K562 (cell line): Measurements from ENCODE around the gene DRC1. TPM values are rescaled to one million over a fixed set of nuclear protein-coding genes. Genes with fewer than 3 reads are reported as not detected.

ENCODE experiments used
- ATAC-seq: fragments of 200-7000 bp; cut with Tn5 transposase; 3 replicates; pipeline ENCODE4 v1.9.1; 2020; ENCODE audit warnings: moderate library complexity
- BruUV-seq: library from RNA; stranded (reverse); fragments of 400-500 nt; replicated peaks from 2 replicates; lab custom pipeline; 2021; lab: Mats Ljungman, UMichigan
- CTCF ChIA-PET: fragments of 300-600 bp; formaldehyde crosslinking; extraction: SDS; loops from one replicate; lab custom pipeline; 2021; ENCODE audit warnings: low intra/inter-chr PET ratio; lab: Yijun Ruan, JAX
- POLR2A ChIA-PET: fragments of 300-600, 350-650 bp; sonication (Branson Sonifier 250); formaldehyde crosslinking; extraction: SDS; loops from one replicate; lab custom pipeline; 2021; ENCODE audit warnings: antibody characterized with exemption, inconsistent platforms; lab: Yijun Ruan, JAX
- DNase-seq, 4 experiments: peaks; one replicate each; pipeline versions ENCODE4 v3.0.0 to v3.0.0-alpha.2; 2011 to 2018; ENCODE audit warnings: low spot score in 3 of 4, mixed read lengths in 3 of 4; ENCODE audit errors: extremely low read depth in 1 of 4
- FAIRE-seq: peaks from 2 replicates; lab custom pipeline; 2011; peaks lifted over from hg19 to GRCh38; lab: Jason Lieb, UNC
- H2AFZ ChIP-seq: 2 replicates; pipeline ENCODE4 v1.6.0; 2011; ENCODE audit warnings: low read depth, low read length, control low read depth, inconsistent platforms
- H3K27ac ChIP-seq: fragments of 200-600 bp; 3 replicates; pipeline ENCODE4 v1.8.0; 2011; ENCODE audit warnings: low read depth, mild to moderate bottlenecking, control low read depth, inconsistent platforms, low read length, moderate library complexity, mixed read lengths; ENCODE audit errors: extremely low read depth
- H3K27me3 ChIP-seq, 2 experiments: fragments of 300-600 bp in 1 of 2; 2 replicates in 1 of 2; 3 replicates in 1 of 2; pipeline versions ENCODE4 v1.6.0 to v1.8.0; 2011; ENCODE audit warnings: inconsistent platforms in 2 of 2, low read length in 2 of 2, mild to moderate bottlenecking in 1 of 2, mixed read lengths in 1 of 2, moderate library complexity in 1 of 2; ENCODE audit not compliant: control insufficient read depth in 2 of 2, insufficient read depth in 2 of 2
- H3K36me3 ChIP-seq: fragments of 300-600 bp; 3 replicates; pipeline ENCODE4 v1.8.0; 2011; ENCODE audit warnings: mild to moderate bottlenecking, low read length, inconsistent platforms; ENCODE audit not compliant: control insufficient read depth, insufficient read depth
- H3K4me1 ChIP-seq, 2 experiments: fragments of 200-600 bp in 1 of 2; replicated peaks in 1 of 2; 2 replicates in 1 of 2; 3 replicates in 1 of 2; pipeline versions ENCODE4 v1.5.1 to v1.8.0; 2011; ENCODE audit warnings: inconsistent platforms in 2 of 2, low read length in 2 of 2, mild to moderate bottlenecking in 1 of 2, mixed read lengths in 1 of 2, moderate library complexity in 1 of 2; ENCODE audit not compliant: control insufficient read depth in 2 of 2, insufficient read depth in 2 of 2
- H3K4me2 ChIP-seq: 2 replicates; pipeline ENCODE4 v1.6.1; 2011; ENCODE audit warnings: low read length, control low read depth, inconsistent platforms, mixed read lengths; ENCODE audit not compliant: insufficient read depth
- H3K4me3 ChIP-seq: fragments of 200-600 bp; sonication (generic), shearing (Covaris generic); 2 replicates; pipeline ENCODE4 v1.5.1; 2016; ENCODE audit warnings: control low read depth, inconsistent platforms
- H3K79me2 ChIP-seq: fragments of 200-600 bp; 3 replicates; pipeline ENCODE4 v1.8.0; 2011; ENCODE audit warnings: low read length, inconsistent platforms; ENCODE audit not compliant: control insufficient read depth, insufficient read depth
- H3K9ac ChIP-seq, 2 experiments: 2 replicates each; pipeline versions ENCODE4 v1.6.0 to v1.6.1; 2011; ENCODE audit warnings: low read depth in 2 of 2, low read length in 2 of 2, control low read depth in 1 of 2, inconsistent platforms in 1 of 2, mild to moderate bottlenecking in 1 of 2, mixed read lengths in 1 of 2; ENCODE audit not compliant: insufficient read depth in 1 of 2
- H3K9me1 ChIP-seq: one replicate; pipeline ENCODE4 v1.6.0; 2011; ENCODE audit warnings: inconsistent platforms, mild to moderate bottlenecking, low read length, moderate library complexity; ENCODE audit not compliant: control insufficient read depth, insufficient read depth
- H3K9me3 ChIP-seq: replicated peaks from 2 replicates; pipeline ENCODE4 v1.5.1; 2011; ENCODE audit warnings: low read depth, low read length, inconsistent platforms; ENCODE audit not compliant: control insufficient read depth, insufficient read depth
- H4K20me1 ChIP-seq: replicated peaks from 2 replicates; pipeline ENCODE4 v1.6.1; 2011; ENCODE audit warnings: low read length, inconsistent platforms, mixed read lengths; ENCODE audit not compliant: control insufficient read depth, insufficient read depth
- ARNT ChIP-seq, 2 experiments: fragments of 450-650 bp; IDR thresholded peaks; 2 replicates each; pipeline ENCODE4 v1.6.1; 2016; ENCODE audit warnings: mild to moderate bottlenecking in 1 of 2
- DDX20 ChIP-seq: fragments of 450-650 bp; IDR thresholded peaks from 2 replicates; pipeline ENCODE4 v1.6.1; 2016; ENCODE audit warnings: missing genetic modification characterization, low read depth, mild to moderate bottlenecking, missing compliant biosample characterization, moderate library complexity
- GATAD2A ChIP-seq: fragments of 450-650 bp; IDR thresholded peaks from 2 replicates; pipeline ENCODE4 v1.6.1; 2017
- NRF1 ChIP-seq, 2 experiments: fragments of 450-650 bp; IDR thresholded peaks in 1 of 2; conservative IDR thresholded peaks in 1 of 2; 2 replicates each; pipeline ENCODE4 v1.6.1; 2014; ENCODE audit warnings: mild to moderate bottlenecking in 2 of 2
- RFX5 ChIP-seq: IDR thresholded peaks from 2 replicates; pipeline ENCODE4 v1.6.1; 2011; ENCODE audit warnings: low read depth, mild to moderate bottlenecking, improper control_type of control experiment, low read length
- TBL1XR1 ChIP-seq, 2 experiments: IDR thresholded peaks; 2 replicates each; pipeline ENCODE4 v1.6.1; 2012; ENCODE audit warnings: improper control_type of control experiment in 2 of 2, low read length in 2 of 2, mild to moderate bottlenecking in 1 of 2
- TEAD1 ChIP-seq, 2 experiments: fragments of 450-650 bp in 1 of 2; sonication (generic) in 1 of 2; formaldehyde crosslinking; IDR thresholded peaks; 2 replicates each; pipeline versions ENCODE4 v1.4.0 to v1.8.0; 2020 to 2022; ENCODE audit warnings: mild to moderate bottlenecking in 2 of 2, missing genetic modification reagents in 1 of 2
- ZNF24 ChIP-seq: fragments of 450-650 bp; IDR thresholded peaks from 2 replicates; pipeline ENCODE4 v1.6.1; 2016
- WGBS: fragments of 100-300 bp; shearing (Covaris generic); methylation state at CpG from one replicate; pipeline ENCODE4 v1.1.6; 2016; ENCODE audit warnings: low coverage, mixed read lengths; ENCODE audit not compliant: insufficient coverage; ENCODE audit errors: missing lambda C conversion rate; 5-methylcytosine and 5-hydroxymethylcytosine counted together
- in situ Hi-C: fragments of 300-500 bp; cut with MboI; formaldehyde crosslinking; loops from 4 replicates; pipeline ENCODE4 v1.15.0; 2018; ENCODE audit warnings: inconsistent platforms, mixed read lengths
- intact Hi-C: fragments of 100-400 bp; cut with micrococcal nuclease; formaldehyde crosslinking; loops from 2 replicates; pipeline ENCODE4 v1.14.2; 2022
- polyA plus RNA-seq, 8 experiments: library from polyadenylated mRNA; depleted of rRNA in 4 of 8; stranded (reverse) in 5 of 8; unstranded in 3 of 8; fragments of >200 nt; fragmentation: Nextera tagmentation in 2 of 8; fragmentation: Illumina TruSeq in 1 of 8; extraction: Ambion mirVana in 2 of 8; extraction: Trizol in 1 of 8; gene quantifications; 2 replicates each; pipeline versions ENCODE4 v1.2.1 to v1.2.3, GENCODE V29; 2011 to 2014; ENCODE audit warnings: inconsistent platforms in 1 of 8, missing spikeins in 1 of 8
- total RNA-seq, 7 experiments: library from RNA; depleted of rRNA in 6 of 7; stranded (reverse); fragments of >200 nt in 6 of 7; fragmentation: Illumina TruSeq in 2 of 7; extraction: Trizol in 2 of 7; gene quantifications; 2 replicates each; pipeline versions ENCODE4 v1.2.1 to v1.2.3, GENCODE V29; 2011 to 2021; ENCODE audit warnings: low replicate concordance in 1 of 7

DRC1 gene
- total and polyA plus RNA-seq, 9 of the 15 experiments (the other 6 are each of a cell fraction or from before 2014, with no cell fraction given): 0.07 to 0.10 TPM; not detected in 7

GRCh38 chr2:26493566-26493965, 91.8 kb downstream of the DRC1 start (continued):
- no peak for TF ChIP-seq RFX5
- TF ChIP-seq ARNT (IDR thresholded peaks at IDR 0.05): no peak

DNA sequence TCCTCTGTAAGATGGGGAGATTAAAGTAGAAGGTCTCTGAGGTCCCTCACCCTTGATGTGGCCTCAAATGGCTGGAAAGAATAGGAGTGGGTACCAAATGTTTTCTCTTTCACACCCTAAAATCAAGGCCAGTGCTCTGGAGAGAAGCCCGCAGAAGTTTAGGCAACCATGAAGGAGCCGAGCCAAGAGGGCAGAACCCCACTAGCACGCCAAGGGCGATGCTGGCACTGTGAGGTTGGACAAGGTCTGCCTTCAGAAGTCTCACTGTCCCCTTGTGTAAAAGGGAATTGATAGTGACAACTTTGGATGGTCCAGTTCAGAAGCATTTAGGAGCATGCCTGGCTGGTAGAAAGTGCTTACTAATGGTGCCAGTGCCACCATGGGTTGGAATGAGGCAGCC, 92.5 kb downstream of the DRC1 start:
- WGBS: 92% methylated on average over 4 of the region's 4 CpGs
- H4K20me1 ChIP-seq: no peaks in the 10 kb centered on the region
- peaks cover 17 to 24% of the 10 kb centered on the region in 2 experiments for H3K4me1 ChIP-seq
- 0 out of 2 replicates have a peak overlapping the region, but pooled peaks have one; percentile 73 for H2AFZ ChIP-seq
- intact Hi-C loops (no loop called here), in situ Hi-C loops (no loop called here)
- H3K4me3 ChIP-seq: no peak overlapping the region
- H3K9me3 ChIP-seq: no peaks in the 10 kb centered on the region
- no peak for DNase-seq
- no peak for TF ChIP-seq NRF1 (conservative IDR thresholded peaks at IDR 0.05 in 1 of 2, IDR thresholded peaks at IDR 0.05 in 1 of 2)
- TF ChIP-seq DDX20 (tag): no peak
- TF ChIP-seq GATAD2A: no peak
- TF ChIP-seq ZNF24: no peak
- no peak for TF ChIP-seq TEAD1 (CRISPR knock-in tag; IDR thresholded peaks at IDR 0.05)
- TF ChIP-seq TBL1XR1 (IDR thresholded peaks at IDR 0.05; ENCODE audit: low read length in 2 of 2): no peak
- BruUV-seq: no TSS peak
- no peak for ATAC-seq
- no peak overlapping the region for H3K27ac ChIP-seq
- no peak overlapping the region for H3K9ac ChIP-seq
- no peaks in the 10 kb centered on the region for H3K9me1 ChIP-seq
- H3K79me2 ChIP-seq: no peaks in the 10 kb centered on the region
- FAIRE-seq: no peak
- H3K4me2 ChIP-seq: no peak overlapping the region
- no peaks in the 10 kb centered on the region for H3K36me3 ChIP-seq
- ChIA-PET CTCF (no interaction called here), POLR2A (interaction anchor here (1.6 kb wide), 1 partner anchor 39 kb away, joined by 3 read pairs; no protein-coding TSS in a partner anchor)
- H3K27me3 ChIP-seq: peaks cover 16 to 22% of the 10 kb centered on the region in 2 experiments
